ENCODE results near the gene PYGL. TPM values are rescaled to one million over a fixed set of nuclear protein-coding genes. Genes with fewer than 3 reads are reported as not detected.
"Not testable (repeated sequence)": the region's sequence is repeated elsewhere in the genome, so short reads cannot be mapped to it uniquely, and the experiment has no call there.

PYGL gene
- total RNA-seq, 3 donors from 2014 or later: 31.0 to 43.7 (median 41.4) TPM

DNA sequence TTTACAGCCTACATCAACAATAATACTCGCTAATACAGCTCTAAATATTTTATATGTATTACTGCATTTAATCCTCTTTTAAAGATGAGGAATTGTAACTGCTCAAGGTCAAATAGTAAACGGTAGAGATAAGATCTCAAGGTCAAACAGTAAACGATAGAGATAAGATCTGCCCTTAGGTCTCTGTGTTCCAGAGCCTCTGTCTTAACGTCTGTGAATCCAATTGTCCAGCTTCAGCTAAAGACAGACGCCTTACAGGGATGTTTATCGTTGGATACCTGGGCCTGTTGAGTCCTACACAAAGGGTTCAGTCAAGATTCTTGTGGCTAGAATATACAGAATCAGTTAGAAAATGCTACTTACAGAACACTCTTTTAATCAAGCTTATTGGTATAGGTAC, 20.0 kb downstream of the PYGL start:
- DNase-seq (no peak), ATAC-seq (no peak)
- TF ChIP-seq, protein P1, sequence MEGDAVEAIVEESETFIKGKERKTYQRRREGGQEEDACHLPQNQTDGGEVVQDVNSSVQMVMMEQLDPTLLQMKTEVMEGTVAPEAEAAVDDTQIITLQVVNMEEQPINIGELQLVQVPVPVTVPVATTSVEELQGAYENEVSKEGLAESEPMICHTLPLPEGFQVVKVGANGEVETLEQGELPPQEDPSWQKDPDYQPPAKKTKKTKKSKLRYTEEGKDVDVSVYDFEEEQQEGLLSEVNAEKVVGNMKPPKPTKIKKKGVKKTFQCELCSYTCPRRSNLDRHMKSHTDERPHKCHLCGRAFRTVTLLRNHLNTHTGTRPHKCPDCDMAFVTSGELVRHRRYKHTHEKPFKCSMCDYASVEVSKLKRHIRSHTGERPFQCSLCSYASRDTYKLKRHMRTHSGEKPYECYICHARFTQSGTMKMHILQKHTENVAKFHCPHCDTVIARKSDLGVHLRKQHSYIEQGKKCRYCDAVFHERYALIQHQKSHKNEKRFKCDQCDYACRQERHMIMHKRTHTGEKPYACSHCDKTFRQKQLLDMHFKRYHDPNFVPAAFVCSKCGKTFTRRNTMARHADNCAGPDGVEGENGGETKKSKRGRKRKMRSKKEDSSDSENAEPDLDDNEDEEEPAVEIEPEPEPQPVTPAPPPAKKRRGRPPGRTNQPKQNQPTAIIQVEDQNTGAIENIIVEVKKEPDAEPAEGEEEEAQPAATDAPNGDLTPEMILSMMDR (IDR thresholded peaks at IDR 0.05): no peak
- intact Hi-C loops (cut with DNase I, micrococcal nuclease): no loop called here
- H3K36me3 ChIP-seq (ENCODE audit: low read depth): no peaks in the 10 kb centered on the region
- H3K4me3 ChIP-seq: no peak overlapping the region
- H3K4me1 ChIP-seq (ENCODE audit: low read depth): no peaks in the 10 kb centered on the region
- no peaks in the 10 kb centered on the region for H3K9me3 ChIP-seq

DNA sequence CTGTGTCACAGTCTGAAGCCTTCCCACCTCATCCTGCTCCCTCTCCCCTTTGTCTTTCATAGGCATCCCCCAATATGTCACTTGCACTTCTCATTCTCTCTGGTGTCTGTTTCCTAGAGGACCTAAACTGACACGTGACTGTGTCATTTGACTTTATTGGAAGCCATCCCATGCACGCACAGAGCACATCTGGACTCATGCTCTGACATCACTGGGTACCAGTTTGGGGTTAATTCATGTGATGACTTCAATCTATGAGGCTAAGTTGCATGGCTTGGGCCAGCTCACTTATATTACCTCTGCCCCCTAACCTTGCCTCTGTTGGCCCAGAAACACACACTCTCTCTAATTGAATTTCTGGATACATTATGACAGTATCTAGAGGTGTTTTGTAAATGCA, 21.5 kb downstream of the PYGL start:
- H3K9me3 ChIP-seq: no peaks in the 10 kb centered on the region
- TF ChIP-seq, protein P1 (IDR thresholded peaks at IDR 0.05): no peak
- no peaks in the 10 kb centered on the region for H3K4me1 ChIP-seq (ENCODE audit: low read depth)
- ATAC-seq: no peak
- H3K36me3 ChIP-seq (ENCODE audit: low read depth): no peaks in the 10 kb centered on the region
- intact Hi-C loops (cut with DNase I, micrococcal nuclease): no loop called here
- DNase-seq: no peak
- no peak overlapping the region for H3K4me3 ChIP-seq

DNA sequence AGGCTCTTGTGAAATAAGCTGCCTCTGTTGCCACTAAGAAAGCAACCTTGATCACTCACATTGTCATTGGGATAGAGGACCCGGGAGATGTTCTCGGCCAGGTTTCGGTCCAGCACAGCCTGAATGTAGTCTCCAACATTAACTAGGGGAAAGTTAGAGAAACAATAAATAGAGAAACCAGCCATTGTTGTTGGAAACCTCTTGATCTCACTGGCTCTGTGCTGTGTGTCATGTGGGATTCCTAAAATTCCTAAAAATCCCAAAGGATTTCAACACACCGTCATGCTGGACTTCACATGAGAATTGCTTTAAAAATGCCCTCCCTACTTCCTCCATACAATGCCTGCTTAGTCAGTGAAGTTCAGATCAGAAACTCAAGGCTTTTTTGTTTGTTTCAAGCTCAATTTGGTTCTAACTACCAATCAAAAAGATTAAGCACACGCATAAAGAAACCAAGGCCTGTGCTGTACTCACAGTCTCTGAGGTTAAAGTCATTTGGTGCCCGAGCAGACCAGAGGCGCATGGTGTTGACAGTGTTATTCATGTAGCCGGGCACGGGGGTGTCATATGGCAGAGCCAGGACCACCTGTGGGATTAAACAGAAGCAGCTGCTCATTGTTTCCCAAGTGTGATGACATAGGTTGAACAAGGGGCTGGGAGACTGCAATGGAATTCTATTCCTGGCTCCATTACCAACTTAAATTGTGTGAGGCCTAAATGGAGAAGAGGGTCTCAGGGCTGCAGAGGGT, 23.6 kb downstream of the PYGL start:
- TF ChIP-seq, protein P1 (IDR thresholded peaks at IDR 0.05): no peak
- no peaks in the 10 kb centered on the region for H3K4me1 ChIP-seq (ENCODE audit: low read depth)
- no peaks in the 10 kb centered on the region for H3K36me3 ChIP-seq (ENCODE audit: low read depth)
- intact Hi-C loops (cut with DNase I, micrococcal nuclease): no loop called here
- H3K4me3 ChIP-seq: no peak overlapping the region
- no peak for DNase-seq
- no peak for ATAC-seq
- H3K9me3 ChIP-seq: no peaks in the 10 kb centered on the region

DNA sequence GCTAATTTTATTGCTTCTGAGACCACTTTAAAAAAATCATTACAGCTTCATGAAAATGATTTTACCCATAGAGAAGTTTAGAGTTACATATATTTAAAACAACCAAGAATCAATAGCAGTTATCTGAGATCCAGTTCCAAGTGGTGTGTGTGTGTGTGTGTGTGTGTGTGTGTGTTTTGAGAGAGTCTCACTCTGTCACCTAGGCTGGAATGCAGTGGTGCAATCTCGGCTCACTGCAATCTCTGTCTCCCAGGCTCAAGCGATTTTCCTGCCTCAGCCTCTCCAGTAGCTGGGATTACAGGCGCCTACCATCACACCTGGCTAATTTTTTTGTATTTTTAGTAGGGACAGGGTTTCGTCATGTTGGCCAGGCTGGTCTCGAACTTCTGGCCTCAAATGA, 24.8 kb downstream of the PYGL start:
- H3K36me3 ChIP-seq (ENCODE audit: low read depth); intact Hi-C loops (cut with DNase I, micrococcal nuclease); H3K9me3 ChIP-seq; H3K4me1 ChIP-seq (ENCODE audit: low read depth); H3K4me3 ChIP-seq; ATAC-seq; DNase-seq: not testable (repeated sequence)

DNA sequence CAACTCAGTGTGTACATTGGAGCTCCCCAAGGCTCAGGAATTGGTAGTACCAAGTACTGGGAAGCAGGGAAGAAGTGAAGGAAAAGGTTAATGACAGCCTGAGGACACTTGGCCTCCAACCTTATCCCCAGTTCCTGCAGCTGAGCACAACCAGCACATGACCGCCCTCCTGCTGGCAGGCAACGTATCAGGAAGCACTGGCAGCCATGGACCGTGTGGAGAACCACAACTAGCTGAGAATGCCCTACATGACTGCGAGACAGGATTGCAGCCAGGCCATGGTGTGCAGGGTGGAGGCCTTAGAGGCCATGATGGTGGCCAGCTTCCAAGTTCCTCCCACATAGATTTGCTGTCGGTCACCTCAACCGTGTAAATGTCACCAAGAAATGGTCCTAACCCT, 26.8 kb downstream of the PYGL start:
- intact Hi-C loops (cut with DNase I, micrococcal nuclease): no loop called here
- H3K36me3 ChIP-seq (ENCODE audit: low read depth): no peaks in the 10 kb centered on the region
- no peak overlapping the region for H3K4me3 ChIP-seq
- ATAC-seq: no peak
- no peak for DNase-seq
- H3K9me3 ChIP-seq: no peaks in the 10 kb centered on the region
- TF ChIP-seq, protein P1 (IDR thresholded peaks at IDR 0.05): no peak
- H3K4me1 ChIP-seq (ENCODE audit: low read depth): no peaks in the 10 kb centered on the region

DNA sequence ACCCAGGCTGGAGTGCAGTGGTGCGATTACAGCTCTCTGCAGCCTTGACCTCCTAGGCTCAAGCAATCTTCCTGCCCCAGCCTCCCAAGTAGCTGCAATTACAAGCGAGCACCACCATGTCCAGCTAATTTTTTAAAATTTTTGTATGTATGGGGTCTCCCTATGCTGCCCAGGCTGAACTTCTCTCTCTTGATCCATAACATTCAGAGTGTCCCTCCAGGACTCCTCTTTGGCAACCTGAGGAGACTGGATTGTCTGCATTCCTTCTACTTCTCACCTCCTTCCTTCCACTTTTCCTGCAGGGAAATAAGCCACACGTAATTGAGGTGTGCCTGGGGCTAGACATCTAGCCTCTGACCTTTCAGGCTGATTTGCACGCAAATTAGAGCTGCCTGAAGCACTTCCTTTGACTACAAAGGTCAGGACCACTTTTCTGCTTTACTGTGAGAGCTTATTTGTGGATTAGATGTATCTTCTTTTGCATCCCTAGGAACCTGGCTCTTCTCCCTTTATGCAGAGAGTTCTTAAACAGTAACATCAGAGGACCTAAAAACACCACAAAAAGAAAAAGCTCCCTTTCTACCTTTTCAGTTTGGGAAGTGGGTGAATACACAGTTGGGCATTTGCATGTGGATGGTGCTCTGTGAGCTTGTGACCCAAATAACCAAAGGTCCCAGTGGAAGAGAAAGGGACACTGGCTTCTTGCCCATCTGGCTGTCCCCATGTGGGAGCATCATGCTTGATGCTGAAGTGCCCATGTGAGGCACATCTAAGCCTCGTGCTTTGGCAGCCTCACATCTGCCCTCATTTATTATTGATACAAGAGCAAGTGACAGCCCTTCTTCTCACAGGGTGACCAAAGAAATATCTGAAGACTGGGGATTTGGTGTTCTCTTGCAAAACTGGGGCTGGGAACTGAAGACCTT, 33.5 kb downstream of the PYGL start:
- Histone ChIP-seq H3K4me1 (ENCODE audit: low read depth) (no peaks in the 10 kb centered on the region), H3K36me3 (ENCODE audit: low read depth) (no peaks in the 10 kb centered on the region), H3K9me3 (no peaks in the 10 kb centered on the region), H3K4me3 (no peak overlapping the region)
- TF ChIP-seq, protein P1 (IDR thresholded peaks at IDR 0.05): no peak
- ATAC-seq (no peak), DNase-seq (no peak)
- intact Hi-C loops (cut with DNase I, micrococcal nuclease): no loop called here

All from mucosa of descending colon (tissue), 3 donors.